Neuronal stem cell (in vitro differentiated cells): Measurements from ENCODE around the gene FOXN1.

ENCODE experiments used
- DNase-seq: peaks from one replicate; pipeline ENCODE4 v3.0.0-alpha.2; 2013; ENCODE audit warnings: low spot score
- H2AFZ ChIP-seq: one replicate; pipeline ENCODE4 v1.6.1; 2013; ENCODE audit warnings: mild to moderate bottlenecking, low read length, inconsistent platforms
- H2AK5ac ChIP-seq: 2 replicates; pipeline ENCODE4 v1.6.1; 2013; ENCODE audit warnings: low read depth, mild to moderate bottlenecking, inconsistent platforms, low read length, moderate library complexity, mixed read lengths
- H2BK120ac ChIP-seq: 2 replicates; pipeline ENCODE4 v1.6.1; 2013; ENCODE audit warnings: low read depth, mild to moderate bottlenecking, inconsistent platforms, low read length, moderate library complexity, mixed read lengths
- H2BK12ac ChIP-seq: one replicate; pipeline ENCODE4 v1.6.1; 2013; ENCODE audit warnings: low read length, inconsistent platforms
- H2BK15ac ChIP-seq: 2 replicates; pipeline ENCODE4 v1.6.1; 2013; ENCODE audit warnings: mild to moderate bottlenecking, low read length, inconsistent platforms, mixed read lengths
- H2BK5ac ChIP-seq: one replicate; pipeline ENCODE4 v1.6.1; 2013; ENCODE audit warnings: inconsistent platforms, mild to moderate bottlenecking, low read length, moderate library complexity
- H3K14ac ChIP-seq: one replicate; pipeline ENCODE4 v1.6.1; 2013; ENCODE audit warnings: low read length, inconsistent platforms
- H3K18ac ChIP-seq: 2 replicates; pipeline ENCODE4 v1.6.1; 2013; ENCODE audit warnings: low read length, inconsistent platforms
- H3K23ac ChIP-seq: 2 replicates; pipeline ENCODE4 v1.6.1; 2013; ENCODE audit warnings: low read depth, mild to moderate bottlenecking, mixed read lengths, low read length, inconsistent platforms; ENCODE audit not compliant: poor library complexity
- H3K27ac ChIP-seq: replicated peaks from 3 replicates; pipeline ENCODE4 v1.5.1; 2013; ENCODE audit warnings: low read length, inconsistent platforms
- H3K27me3 ChIP-seq, 3 experiments: 2 replicates each; pipeline ENCODE4 v1.6.1; 2013; ENCODE audit warnings: low read length in 3 of 3, mild to moderate bottlenecking in 2 of 3, inconsistent platforms in 1 of 3, low read depth in 1 of 3, mixed read lengths in 1 of 3, moderate library complexity in 1 of 3; ENCODE audit not compliant: control insufficient read depth in 3 of 3, insufficient read depth in 3 of 3
- H3K36me3 ChIP-seq, 2 donors: replicated peaks in 1 of 2; 2 replicates each; pipeline ENCODE4 v1.6.1; 2013; ENCODE audit warnings: low read length in 2 of 2; ENCODE audit not compliant: control insufficient read depth in 2 of 2, insufficient read depth in 2 of 2
- H3K4ac ChIP-seq: 2 replicates; pipeline ENCODE4 v1.6.1; 2013; ENCODE audit warnings: inconsistent platforms, mild to moderate bottlenecking, low read length, moderate library complexity
- H3K4me1 ChIP-seq, 2 donors: 1 replicate in 1 of 2; 2 replicates in 1 of 2; pipeline ENCODE4 v1.6.1; 2013; ENCODE audit warnings: low read length in 2 of 2, low read depth in 1 of 2; ENCODE audit not compliant: control insufficient read depth in 2 of 2, insufficient read depth in 1 of 2
- H3K4me2 ChIP-seq: one replicate; pipeline ENCODE4 v1.6.1; 2013; ENCODE audit warnings: mild to moderate bottlenecking, low read length, inconsistent platforms; ENCODE audit not compliant: insufficient read depth, poor library complexity, severe bottlenecking
- H3K4me3 ChIP-seq, 2 donors: 2 replicates each; pipeline ENCODE4 v1.5.1; 2013; ENCODE audit warnings: low read length in 2 of 2, mild to moderate bottlenecking in 2 of 2, inconsistent platforms in 1 of 2, moderate library complexity in 1 of 2
- H3K79me1 ChIP-seq: one replicate; pipeline ENCODE4 v1.6.1; 2013; ENCODE audit warnings: low read depth, mild to moderate bottlenecking, inconsistent platforms, low read length, moderate library complexity
- H3K9ac ChIP-seq: one replicate; pipeline ENCODE4 v1.6.1; 2013; ENCODE audit warnings: mild to moderate bottlenecking, low read depth, low read length, inconsistent platforms; ENCODE audit not compliant: poor library complexity
- H3K9me3 ChIP-seq, 2 donors: replicated peaks in 1 of 2; 2 replicates each; pipeline versions ENCODE3 to v1.6.1; 2013; ENCODE audit warnings: low read length in 2 of 2, mild to moderate bottlenecking in 2 of 2, inconsistent platforms in 1 of 2, low read depth in 1 of 2, mixed read lengths in 1 of 2, moderate library complexity in 1 of 2; ENCODE audit not compliant: control insufficient read depth in 2 of 2, insufficient read depth in 1 of 2
- H4K8ac ChIP-seq: one replicate; pipeline ENCODE4 v1.6.1; 2013; ENCODE audit warnings: low read depth, mild to moderate bottlenecking, inconsistent platforms, low read length, moderate library complexity
- H4K91ac ChIP-seq: one replicate; pipeline ENCODE4 v1.6.1; 2013; ENCODE audit warnings: low read length, low read depth, mild to moderate bottlenecking, inconsistent platforms; ENCODE audit not compliant: poor library complexity
- WGBS, 2 donors: extraction: QIAGEN DNeasy Blood & Tissue Kit; methylation state at CpG; one replicate each; pipeline ENCODE4 v1.1.7; 2013; ENCODE audit warnings: missing lambda C conversion rate in 2 of 2, mixed read lengths in 1 of 2; ENCODE audit not compliant: insufficient read length in 2 of 2, insufficient replicate concordance in 1 of 2; ENCODE audit errors: extremely low coverage in 2 of 2; 5-methylcytosine and 5-hydroxymethylcytosine counted together

The FOXN1 gene

DNA sequence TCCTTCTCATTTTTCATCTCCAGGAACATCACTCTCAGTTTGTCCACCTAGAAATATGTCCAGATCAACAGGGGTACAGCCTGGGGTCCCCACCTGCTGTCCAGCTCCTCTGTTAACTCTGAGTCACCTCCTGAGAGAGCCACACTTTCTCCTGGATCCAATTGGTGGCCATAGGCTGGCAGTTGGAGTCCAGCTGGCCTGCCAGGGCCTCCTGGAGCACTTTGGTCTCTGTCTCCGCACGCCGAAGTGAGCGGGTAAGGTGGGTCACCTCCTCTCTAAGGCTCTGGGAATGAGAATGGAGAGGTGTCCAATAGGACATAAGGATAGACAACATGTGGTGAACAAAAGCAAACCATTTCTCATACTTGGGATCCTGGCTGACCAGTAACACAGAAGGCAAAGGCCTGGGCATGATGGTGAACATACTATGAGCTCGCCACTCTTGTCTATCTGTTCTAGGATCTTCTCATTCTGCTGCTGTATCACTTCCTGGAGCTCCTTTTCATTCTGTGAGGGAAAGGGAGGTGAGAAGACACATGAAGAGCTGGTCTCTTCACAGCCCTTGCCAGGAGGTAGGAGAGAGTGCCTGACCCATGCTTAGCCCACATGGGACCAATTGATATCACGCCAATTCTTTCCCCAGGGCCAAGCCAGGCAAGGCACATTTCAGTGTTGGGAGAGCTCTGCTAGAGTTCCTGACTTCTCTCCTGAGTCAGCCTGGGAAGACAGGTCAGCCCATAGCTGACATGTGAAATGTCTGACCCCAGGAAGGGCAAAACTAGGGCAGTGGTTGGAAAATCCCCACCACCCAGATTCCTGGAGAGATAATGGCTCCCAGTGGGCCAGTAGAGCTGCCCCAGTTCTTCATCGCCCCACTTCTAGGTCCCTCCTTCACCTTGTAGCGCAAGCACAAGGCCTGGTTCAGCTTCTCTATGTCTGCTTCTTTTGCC lies 72.4 kb downstream of the FOXN1 start:
- Histone ChIP-seq H2BK5ac (no peak overlapping the region), H3K23ac (no peak overlapping the region), H3K4me2 (no peak overlapping the region), H2AK5ac (no peak overlapping the region), H2BK120ac (no peak overlapping the region), H4K8ac (no peak overlapping the region), H3K4me3 (no peak overlapping the region), H4K91ac (no peak overlapping the region), H3K9ac (no peak overlapping the region), H3K27me3 (peaks cover 0 to 2% (median 0%) of the 10 kb centered on the region in 3 experiments), H3K9me3 (no peaks in the 10 kb centered on the region), H3K4me1 (peaks cover 2 to 5% of the 10 kb centered on the region in 2 donors), H3K14ac (no peak overlapping the region), H3K27ac (no peak overlapping the region), H2BK15ac (no peak overlapping the region), H3K36me3 (peaks cover 47 to 76% of the 10 kb centered on the region in 2 donors), H2AFZ (no peak overlapping the region), H3K4ac (no peak overlapping the region), H3K79me1 (no peaks in the 10 kb centered on the region), H2BK12ac (no peak overlapping the region), H3K18ac (no peak overlapping the region)
- no CpG with 5 or more reads among the region's 8 CpGs for WGBS, 2 donors
- DNase-seq: no peak

DNA sequence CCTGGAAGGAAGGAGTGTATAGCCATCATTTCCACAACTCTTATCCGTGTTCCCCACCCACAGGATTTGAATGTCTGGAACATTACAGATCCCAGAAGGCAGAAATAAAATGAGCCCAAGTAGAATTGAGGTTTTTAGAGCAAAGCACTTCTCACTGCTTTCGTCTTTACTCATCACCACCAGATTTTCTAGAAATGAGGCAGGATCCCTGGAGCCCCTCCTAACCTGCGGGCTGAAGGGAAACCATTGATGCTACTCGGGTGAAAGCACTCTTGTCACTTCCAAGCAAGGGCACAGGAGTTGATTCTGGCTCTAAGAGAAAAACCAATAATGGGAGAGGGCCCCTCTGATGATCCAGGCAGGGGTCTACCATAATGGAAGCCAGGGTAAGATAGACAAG lies 73.4 kb downstream of the FOXN1 start:
- no CpG with 5 or more reads among the region's 4 CpGs for WGBS, 2 donors
- Histone ChIP-seq H3K4ac (no peak overlapping the region), H2AFZ (no peak overlapping the region), H4K8ac (no peak overlapping the region), H3K23ac (no peak overlapping the region), H2BK120ac (no peak overlapping the region), H3K4me3 (no peak overlapping the region), H4K91ac (no peak overlapping the region), H2BK15ac (no peak overlapping the region), H3K27ac (no peak overlapping the region), H3K14ac (no peak overlapping the region), H2AK5ac (no peak overlapping the region), H3K27me3 (peaks cover 0 to 2% (median 0%) of the 10 kb centered on the region in 3 experiments), H3K9ac (no peak overlapping the region), H3K36me3 (peaks cover 57 to 82% of the 10 kb centered on the region in 2 donors), H3K4me1 (peaks cover 2 to 5% of the 10 kb centered on the region in 2 donors), H3K4me2 (no peak overlapping the region), H2BK5ac (no peak overlapping the region), H2BK12ac (no peak overlapping the region), H3K18ac (no peak overlapping the region), H3K9me3 (no peaks in the 10 kb centered on the region), H3K79me1 (no peaks in the 10 kb centered on the region)
- DNase-seq: no peak

DNA sequence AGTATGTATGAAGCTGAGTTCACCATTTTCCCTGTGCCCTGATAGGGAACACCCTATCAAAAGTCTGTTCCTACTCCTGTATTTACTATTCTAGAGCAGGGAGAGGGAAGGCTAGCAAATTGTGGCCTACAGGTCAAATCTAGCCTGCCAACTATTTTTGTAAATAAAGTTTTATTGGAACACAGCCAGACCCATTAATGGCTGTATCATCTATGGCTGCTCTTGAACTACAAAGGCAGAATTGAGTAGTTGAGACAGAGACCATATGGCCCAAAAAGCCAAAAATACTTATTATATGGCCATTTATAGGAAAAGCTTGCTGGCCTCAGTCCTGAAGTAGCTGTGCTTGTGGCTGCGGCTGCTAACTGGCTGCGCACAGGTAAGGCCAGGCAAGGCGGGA lies 74.8 kb downstream of the FOXN1 start:
- Histone ChIP-seq H3K27ac (no peak overlapping the region), H3K4me3 (no peak overlapping the region), H2BK15ac (no peak overlapping the region), H3K14ac (no peak overlapping the region), H3K4ac (no peak overlapping the region), H3K4me1 (peaks cover 2 to 5% of the 10 kb centered on the region in 2 donors), H3K18ac (no peak overlapping the region), H3K9ac (no peak overlapping the region), H2AK5ac (no peak overlapping the region), H2BK120ac (no peak overlapping the region), H4K8ac (no peak overlapping the region), H2AFZ (no peak overlapping the region), H4K91ac (no peak overlapping the region), H3K4me2 (no peak overlapping the region), H2BK12ac (no peak overlapping the region), H3K36me3 (peaks cover 71 to 90% of the 10 kb centered on the region in 2 donors), H3K79me1 (peaks cover 4% of the 10 kb centered on the region), H3K9me3 (no peaks in the 10 kb centered on the region), H2BK5ac (no peak overlapping the region), H3K23ac (no peak overlapping the region), H3K27me3 (peaks cover 0 to 1% (median 0%) of the 10 kb centered on the region in 3 experiments)
- WGBS, 2 donors: no CpG with 5 or more reads among the region's 3 CpGs
- DNase-seq: no peak

DNA sequence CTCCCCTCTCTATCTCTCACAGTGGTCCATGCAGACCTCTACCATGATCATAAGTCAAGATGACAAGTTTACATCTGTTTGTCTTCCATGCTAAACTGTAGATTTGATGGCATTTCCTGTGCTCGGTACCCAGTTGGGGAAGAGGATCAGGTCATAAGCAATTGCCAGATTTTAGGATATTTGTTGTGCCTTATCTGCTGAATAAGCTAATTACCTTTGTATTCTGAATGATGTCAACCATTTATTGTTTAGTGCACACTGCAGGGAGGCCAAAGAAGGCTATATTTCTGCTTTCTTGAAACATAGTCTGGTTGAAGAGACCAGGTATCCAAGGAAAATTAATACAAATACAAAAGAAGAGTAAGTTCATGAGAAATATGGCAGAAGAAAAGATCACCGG lies 76.4 kb downstream of the FOXN1 start:
- no peak overlapping the region for H3K27ac ChIP-seq
- H2BK12ac ChIP-seq: no peak overlapping the region
- H3K9ac ChIP-seq: no peak overlapping the region
- H3K9me3 ChIP-seq: no peaks in the 10 kb centered on the region
- H3K4ac ChIP-seq: no peak overlapping the region
- H3K79me1 ChIP-seq: peaks cover 4% of the 10 kb centered on the region
- no peak overlapping the region for H3K14ac ChIP-seq
- no peak for DNase-seq
- H3K36me3 ChIP-seq: peaks cover 73 to 96% of the 10 kb centered on the region in 2 donors
- H3K4me2 ChIP-seq: no peak overlapping the region
- no peak overlapping the region for H2BK5ac ChIP-seq
- no CpG with 5 or more reads among the region's 2 CpGs for WGBS, 2 donors
- no peak overlapping the region for H3K18ac ChIP-seq
- H2AFZ ChIP-seq: no peak overlapping the region
- no peaks in the 10 kb centered on the region for H3K4me1 ChIP-seq
- H3K23ac ChIP-seq: no peak overlapping the region
- H2AK5ac ChIP-seq: no peak overlapping the region
- H3K27me3 ChIP-seq: no peaks in the 10 kb centered on the region
- no peak overlapping the region for H2BK120ac ChIP-seq
- no peak overlapping the region for H2BK15ac ChIP-seq
- H4K91ac ChIP-seq: no peak overlapping the region
- H4K8ac ChIP-seq: no peak overlapping the region
- no peak overlapping the region for H3K4me3 ChIP-seq
